Fibroblast of lung (primary cell): ENCODE results near the gene PACS2. TPM values are rescaled to one million over a fixed set of nuclear protein-coding genes. Genes with fewer than 3 reads are reported as not detected.

ENCODE experiments used
- DNase-seq, 2 donors: peaks; one replicate each; pipeline versions ENCODE4 v3.0.0 to v3.0.0-alpha.2; 2010; ENCODE audit warnings: low read depth in 2 of 2
- H2AFZ ChIP-seq: 2 replicates; pipeline ENCODE4 v1.5.1; 2012; ENCODE audit warnings: low read length, control low read depth, inconsistent platforms
- H3K27ac ChIP-seq: 2 replicates; pipeline ENCODE4 v1.5.1; 2011; ENCODE audit warnings: low read length, control low read depth; ENCODE audit not compliant: insufficient read depth
- H3K27me3 ChIP-seq: 2 replicates; pipeline ENCODE4 v1.5.1; 2011; ENCODE audit warnings: mild to moderate bottlenecking, low read length; ENCODE audit not compliant: control insufficient read depth, insufficient read depth
- H3K36me3 ChIP-seq: 2 replicates; pipeline ENCODE4 v1.5.1; 2011; ENCODE audit warnings: low read length; ENCODE audit not compliant: control insufficient read depth, insufficient read depth
- H3K4me1 ChIP-seq: 2 replicates; pipeline ENCODE4 v1.5.1; 2011; ENCODE audit warnings: low read length; ENCODE audit not compliant: control insufficient read depth, insufficient read depth; ENCODE audit errors: extremely low read depth
- H3K4me2 ChIP-seq: 2 replicates; pipeline ENCODE4 v1.5.1; 2011; ENCODE audit warnings: low read length, control low read depth; ENCODE audit not compliant: insufficient read depth; ENCODE audit errors: extremely low read depth
- H3K4me3 ChIP-seq, 4 experiments: fragments of 200-600 bp in 1 of 4; sonication (generic) in 1 of 4; replicated peaks in 1 of 4; 2 replicates each; pipeline ENCODE4 v1.5.1; 2011 to 2016; ENCODE audit warnings: low read length in 4 of 4, low read depth in 3 of 4, mild to moderate bottlenecking in 3 of 4, control low read depth in 2 of 4, inconsistent platforms in 1 of 4, mixed read lengths in 1 of 4; ENCODE audit not compliant: insufficient read depth in 1 of 4; ENCODE audit errors: control extremely low read depth in 1 of 4
- H3K79me2 ChIP-seq: 2 replicates; pipeline ENCODE4 v1.5.1; 2012; ENCODE audit warnings: mild to moderate bottlenecking, low read length, inconsistent platforms; ENCODE audit not compliant: control insufficient read depth, insufficient read depth
- H3K9ac ChIP-seq: 2 replicates; pipeline ENCODE4 v1.5.1; 2011; ENCODE audit warnings: mild to moderate bottlenecking, low read length, control low read depth; ENCODE audit not compliant: insufficient read depth
- H3K9me3 ChIP-seq: 2 replicates; pipeline ENCODE4 v1.5.1; 2012; ENCODE audit warnings: low read depth, low read length; ENCODE audit not compliant: control insufficient read depth, insufficient read depth
- H4K20me1 ChIP-seq: 2 replicates; pipeline ENCODE4 v1.5.1; 2011; ENCODE audit warnings: low read length; ENCODE audit not compliant: control insufficient read depth, insufficient read depth; ENCODE audit errors: extremely low read depth
- EZH2 ChIP-seq: IDR thresholded peaks from 2 replicates; pipeline ENCODE4 v1.5.1; 2012; ENCODE audit warnings: low read length, control low read depth, mild to moderate bottlenecking; ENCODE audit errors: missing control alignments
- polyA plus RNA-seq, 2 donors: library from polyadenylated mRNA; depleted of rRNA in 1 of 2; stranded (reverse) in 1 of 2; unstranded in 1 of 2; fragments of >200 nt; gene quantifications; 2 replicates each; pipeline ENCODE4 v1.2.1, GENCODE V29; 2011 to 2012; ENCODE audit warnings: missing spikeins in 1 of 2
- total RNA-seq: library from RNA; depleted of rRNA; stranded (reverse); fragments of >200 nt; gene quantifications from 2 replicates; pipeline ENCODE4 v1.2.1, GENCODE V29; 2014
- TF ChIP-seq, protein P1 (sequence below), 2 donors: IDR thresholded peaks in 1 of 2; conservative IDR thresholded peaks in 1 of 2; 1 replicate in 1 of 2; 2 replicates in 1 of 2; pipeline ENCODE4 v1.5.1; 2011 to 2012; ENCODE audit warnings: low read length in 2 of 2, control low read depth in 1 of 2, inconsistent platforms in 1 of 2, low read depth in 1 of 2, mild to moderate bottlenecking in 1 of 2

PACS2 gene
- total and polyA plus RNA-seq, 2 donors (not counting 1 experiment from before 2014, with no cell fraction given) = 20.3 to 52.5 TPM

DNA sequence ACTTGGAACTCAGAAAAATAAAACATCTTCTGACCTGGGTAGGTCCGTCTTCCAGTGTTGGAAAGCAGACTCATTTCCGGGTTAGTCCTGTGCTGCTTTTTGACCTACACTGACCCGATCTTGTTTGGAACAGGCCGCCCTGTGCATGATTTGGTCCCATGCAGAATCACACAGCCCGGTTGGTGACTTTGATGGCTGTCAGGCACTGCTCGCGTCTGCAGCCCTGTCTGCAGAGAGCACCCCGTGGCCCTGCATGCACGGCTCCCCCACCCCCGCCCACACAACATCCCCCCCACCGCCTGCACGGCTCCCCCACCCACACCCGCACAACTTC is 31.6 kb downstream of the PACS2 start:
- Histone ChIP-seq H3K4me3 (no peak overlapping the region), H3K79me2 (peaks cover 2% of the 10 kb centered on the region), H3K27me3 (no peaks in the 10 kb centered on the region), H2AFZ (no peak overlapping the region), H3K4me1 (no peaks in the 10 kb centered on the region), H3K9me3 (no peaks in the 10 kb centered on the region), H4K20me1 (no peaks in the 10 kb centered on the region), H3K4me2 (peak overlapping the region; percentile 25), H3K27ac (no peak overlapping the region), H3K9ac (no peak overlapping the region), H3K36me3 (no peaks in the 10 kb centered on the region)
- no peak for DNase-seq
- TF ChIP-seq EZH2 = no peak
- TF ChIP-seq, protein P1, sequence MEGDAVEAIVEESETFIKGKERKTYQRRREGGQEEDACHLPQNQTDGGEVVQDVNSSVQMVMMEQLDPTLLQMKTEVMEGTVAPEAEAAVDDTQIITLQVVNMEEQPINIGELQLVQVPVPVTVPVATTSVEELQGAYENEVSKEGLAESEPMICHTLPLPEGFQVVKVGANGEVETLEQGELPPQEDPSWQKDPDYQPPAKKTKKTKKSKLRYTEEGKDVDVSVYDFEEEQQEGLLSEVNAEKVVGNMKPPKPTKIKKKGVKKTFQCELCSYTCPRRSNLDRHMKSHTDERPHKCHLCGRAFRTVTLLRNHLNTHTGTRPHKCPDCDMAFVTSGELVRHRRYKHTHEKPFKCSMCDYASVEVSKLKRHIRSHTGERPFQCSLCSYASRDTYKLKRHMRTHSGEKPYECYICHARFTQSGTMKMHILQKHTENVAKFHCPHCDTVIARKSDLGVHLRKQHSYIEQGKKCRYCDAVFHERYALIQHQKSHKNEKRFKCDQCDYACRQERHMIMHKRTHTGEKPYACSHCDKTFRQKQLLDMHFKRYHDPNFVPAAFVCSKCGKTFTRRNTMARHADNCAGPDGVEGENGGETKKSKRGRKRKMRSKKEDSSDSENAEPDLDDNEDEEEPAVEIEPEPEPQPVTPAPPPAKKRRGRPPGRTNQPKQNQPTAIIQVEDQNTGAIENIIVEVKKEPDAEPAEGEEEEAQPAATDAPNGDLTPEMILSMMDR (conservative IDR thresholded peaks at IDR 0.05 in 1 of 2, IDR thresholded peaks at IDR 0.05 in 1 of 2; ENCODE audit: low read depth in 1 of 2, low read length in 2 of 2) = no peak

DNA sequence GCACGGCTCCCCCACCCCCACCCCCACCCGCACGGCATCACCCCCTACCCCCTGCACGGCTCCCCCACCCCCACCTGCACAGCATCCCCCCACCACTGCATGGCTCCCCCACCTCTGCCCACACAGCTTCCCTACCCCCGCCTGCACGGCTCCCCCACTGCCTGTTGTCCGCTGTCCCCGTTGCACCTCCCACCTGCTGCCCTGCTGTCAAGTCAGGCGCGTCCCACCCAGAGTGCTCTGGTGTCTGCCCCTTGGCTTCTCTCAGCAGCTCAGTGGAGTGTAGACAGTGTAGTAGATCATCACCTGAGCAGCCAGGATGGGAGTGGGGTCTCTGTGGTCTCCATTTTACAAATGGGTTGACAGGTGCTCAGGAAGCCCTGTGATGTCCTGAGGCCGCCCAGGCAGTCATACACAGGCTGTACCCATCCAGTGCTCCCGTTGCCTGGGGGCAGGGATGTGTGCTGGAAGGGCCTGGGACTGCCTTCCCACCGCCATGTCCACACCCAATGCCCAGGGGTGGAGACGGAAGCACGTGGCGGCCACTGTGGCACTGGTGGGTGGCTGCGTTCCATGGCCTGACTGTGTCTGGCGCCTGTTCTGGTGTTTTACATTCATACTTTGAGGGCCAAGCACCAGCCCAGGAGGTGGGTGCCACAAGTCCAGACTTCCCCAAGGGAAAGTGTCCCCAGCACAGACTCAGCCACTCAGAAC is 32.5 kb downstream of the PACS2 start:
- H3K4me1 ChIP-seq = no peaks in the 10 kb centered on the region
- no peaks in the 10 kb centered on the region for H3K36me3 ChIP-seq
- H2AFZ ChIP-seq = no peak overlapping the region
- H3K27me3 ChIP-seq = no peaks in the 10 kb centered on the region
- H3K9ac ChIP-seq = no peak overlapping the region
- no peak for DNase-seq
- no peaks in the 10 kb centered on the region for H4K20me1 ChIP-seq
- H3K9me3 ChIP-seq = no peaks in the 10 kb centered on the region
- peaks cover 2% of the 10 kb centered on the region for H3K79me2 ChIP-seq
- H3K4me3 ChIP-seq = no peak overlapping the region
- no peak overlapping the region for H3K27ac ChIP-seq
- TF ChIP-seq EZH2 = no peak
- TF ChIP-seq, protein P1 (conservative IDR thresholded peaks at IDR 0.05 in 1 of 2, IDR thresholded peaks at IDR 0.05 in 1 of 2; ENCODE audit: low read depth in 1 of 2, low read length in 2 of 2) = no peak
- H3K4me2 ChIP-seq = no peak overlapping the region

DNA sequence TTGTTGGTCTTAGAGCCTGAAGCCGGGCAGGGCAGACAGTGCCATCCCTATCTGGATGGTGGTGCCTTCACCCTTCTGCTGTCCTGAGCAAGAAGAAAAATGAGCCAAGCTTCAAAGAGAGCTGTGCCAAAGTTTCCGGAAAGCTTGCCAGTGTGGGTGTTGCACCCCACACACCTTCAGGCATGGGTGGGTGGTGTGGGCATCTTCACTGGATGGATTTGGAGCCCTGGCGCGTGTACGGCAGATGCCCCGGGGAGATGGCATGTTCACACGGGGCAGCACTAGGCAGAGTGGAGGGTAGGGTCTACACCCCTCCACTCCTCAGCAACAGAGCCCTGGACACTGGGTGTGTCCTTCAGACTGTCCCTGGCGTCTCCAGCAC is 33.0 kb downstream of the PACS2 start:
- Histone ChIP-seq H3K27ac (no peak overlapping the region), H2AFZ (no peak overlapping the region), H3K9ac (no peak overlapping the region), H3K4me1 (no peaks in the 10 kb centered on the region), H3K27me3 (no peaks in the 10 kb centered on the region), H3K4me3 (no peak overlapping the region), H3K4me2 (no peak overlapping the region), H3K36me3 (no peaks in the 10 kb centered on the region), H4K20me1 (no peaks in the 10 kb centered on the region), H3K79me2 (peaks cover 2% of the 10 kb centered on the region), H3K9me3 (no peaks in the 10 kb centered on the region)
- DNase-seq = no peak
- TF ChIP-seq, protein P1 (conservative IDR thresholded peaks at IDR 0.05 in 1 of 2, IDR thresholded peaks at IDR 0.05 in 1 of 2; ENCODE audit: low read depth in 1 of 2, low read length in 2 of 2) = no peak
- no peak for TF ChIP-seq EZH2
